Thymus (tissue), 11 donors: ENCODE results near the gene TBX1. TPM values are rescaled to one million over a fixed set of nuclear protein-coding genes. Genes with fewer than 3 reads are reported as not detected.

ENCODE experiments used
- DNase-seq, 9 donors: peaks; one replicate each; pipeline ENCODE4 v3.0.0-alpha.2; 2013; ENCODE audit warnings: low spot score in 9 of 9, low read depth in 6 of 9, missing footprints in 1 of 9
- H3K27ac ChIP-seq, 2 donors: one replicate each; pipeline ENCODE4 v1.5.1; 2013; ENCODE audit warnings: control low read depth in 1 of 2, low read depth in 1 of 2, low read length in 1 of 2, mild to moderate bottlenecking in 1 of 2, moderate library complexity in 1 of 2
- H3K27me3 ChIP-seq, 2 donors: one replicate each; pipeline ENCODE4 v1.5.1; 2013; ENCODE audit warnings: low read length in 1 of 2; ENCODE audit not compliant: control insufficient read depth in 2 of 2, insufficient read depth in 1 of 2
- H3K36me3 ChIP-seq, 2 donors: one replicate each; pipeline ENCODE4 v1.5.1; 2013; ENCODE audit warnings: low read length in 1 of 2, mild to moderate bottlenecking in 1 of 2, moderate library complexity in 1 of 2; ENCODE audit not compliant: control insufficient read depth in 2 of 2, insufficient read depth in 2 of 2
- H3K4me1 ChIP-seq, 2 donors: one replicate each; pipeline ENCODE4 v1.5.1; 2013; ENCODE audit warnings: low read length in 2 of 2; ENCODE audit not compliant: control insufficient read depth in 2 of 2, insufficient read depth in 2 of 2
- H3K4me3 ChIP-seq, 2 donors: one replicate each; pipeline ENCODE4 v1.5.1; 2013; ENCODE audit warnings: low read length in 2 of 2, control low read depth in 1 of 2, mild to moderate bottlenecking in 1 of 2
- H3K9me3 ChIP-seq, 2 donors: one replicate each; pipeline ENCODE4 v1.5.1; 2013; ENCODE audit warnings: low read length in 1 of 2, mild to moderate bottlenecking in 1 of 2; ENCODE audit not compliant: control insufficient read depth in 2 of 2, insufficient read depth in 1 of 2
- WGBS: extraction: QIAGEN DNeasy Blood & Tissue Kit; methylation state at CpG from one replicate; pipeline ENCODE4 v1.1.7; 2013; 5-methylcytosine and 5-hydroxymethylcytosine counted together
- polyA plus RNA-seq: library from polyadenylated mRNA; stranded (reverse); fragments of 200-250 nt; gene quantifications from one replicate; pipeline ENCODE4 v1.2.3, GENCODE V29; 2013
- total RNA-seq: library from RNA; stranded (reverse); fragments of 120-200 nt; gene quantifications from one replicate; pipeline ENCODE4 v1.2.4, GENCODE V29; 2013
- donor health status: healthy.

The TBX1 gene
- total and polyA plus RNA-seq, 2 donors: 0.05 to 0.96 TPM

DNA sequence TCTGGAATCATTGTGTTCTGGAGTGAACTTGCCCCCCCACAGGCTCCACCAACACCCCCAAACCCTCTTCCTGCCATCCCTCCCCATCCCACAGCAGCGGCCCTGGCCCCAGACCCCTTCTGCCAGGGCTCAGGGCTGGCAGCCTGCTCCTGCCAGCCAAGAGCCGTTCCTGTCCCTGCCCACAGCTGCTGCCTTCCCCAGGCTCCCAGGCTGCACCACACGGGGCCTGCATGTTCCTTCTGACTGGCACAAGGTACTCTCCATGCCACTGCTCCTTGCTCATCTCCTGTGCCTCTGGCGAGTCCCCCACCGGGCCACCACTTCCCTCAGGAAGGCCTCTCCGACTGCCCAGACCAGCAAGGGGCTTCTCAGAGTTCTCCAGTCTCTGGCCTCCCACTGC is 32.3 kb upstream of the TBX1 start:
- Histone ChIP-seq H3K27me3 (peaks cover 26 to 74% of the 10 kb centered on the region in 2 donors), H3K4me1 (peaks cover 3 to 17% of the 10 kb centered on the region in 2 donors), H3K4me3 (no peak overlapping the region), H3K27ac (no peak overlapping the region), H3K9me3 (no peaks in the 10 kb centered on the region), H3K36me3 (no peaks in the 10 kb centered on the region)
- DNase-seq: no peak
- WGBS: 88% methylated on average over 6 of the region's 6 CpGs

DNA sequence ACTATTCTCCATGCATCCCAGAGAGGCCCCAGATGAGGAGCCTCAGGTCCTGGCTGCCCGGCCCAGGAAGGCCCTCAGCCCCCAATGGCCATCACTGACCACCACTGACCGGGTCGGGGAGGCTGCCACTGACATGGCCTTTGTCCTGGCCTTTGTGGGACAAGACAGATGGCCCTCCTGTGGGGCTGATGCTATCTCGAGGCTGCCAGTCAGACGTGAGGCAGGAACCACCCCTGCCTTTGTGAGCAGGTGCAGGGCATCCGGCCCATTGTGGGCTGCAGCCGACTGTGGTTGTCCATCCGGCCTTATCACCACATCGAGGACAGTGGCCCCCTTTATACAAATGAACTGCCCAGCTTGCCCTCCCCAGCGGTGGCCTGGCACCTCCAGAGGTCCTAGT is 31.7 kb upstream of the TBX1 start:
- H3K9me3 ChIP-seq: no peaks in the 10 kb centered on the region
- H3K36me3 ChIP-seq: no peaks in the 10 kb centered on the region
- no peak for DNase-seq
- no peak overlapping the region for H3K27ac ChIP-seq
- 82% methylated on average over 10 of the region's 10 CpGs for WGBS
- peaks cover 3 to 13% of the 10 kb centered on the region in 2 donors for H3K4me1 ChIP-seq
- H3K4me3 ChIP-seq: no peak overlapping the region
- H3K27me3 ChIP-seq: peaks cover 20 to 70% of the 10 kb centered on the region in 2 donors

DNA sequence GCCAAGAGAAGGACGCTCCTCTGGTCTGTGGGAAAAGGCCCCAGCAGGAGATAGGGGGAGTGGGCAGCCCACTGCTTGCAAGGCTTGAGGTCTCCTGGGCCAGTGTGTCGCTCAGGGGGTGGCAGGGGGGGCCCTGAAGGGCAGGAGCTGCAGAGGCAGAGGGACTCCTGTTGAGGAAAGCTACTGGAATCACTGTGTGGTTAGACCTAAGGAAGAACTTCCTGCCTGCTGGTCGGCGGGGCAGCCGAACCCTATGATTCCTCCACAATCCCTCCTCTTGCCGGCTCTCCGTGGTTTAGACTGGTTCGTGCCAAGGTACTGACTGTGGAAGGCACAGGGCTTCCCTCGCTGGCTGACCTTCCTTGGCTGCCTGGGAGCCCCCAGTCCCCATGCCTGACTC is 31.1 kb upstream of the TBX1 start:
- no peaks in the 10 kb centered on the region for H3K36me3 ChIP-seq
- H3K4me1 ChIP-seq: peaks cover 3 to 11% of the 10 kb centered on the region in 2 donors
- 86% methylated on average over 9 of the region's 9 CpGs for WGBS
- no peak overlapping the region for H3K4me3 ChIP-seq
- no peaks in the 10 kb centered on the region for H3K9me3 ChIP-seq
- H3K27ac ChIP-seq: no peak overlapping the region
- DNase-seq: no peak
- peaks cover 13 to 68% of the 10 kb centered on the region in 2 donors for H3K27me3 ChIP-seq

DNA sequence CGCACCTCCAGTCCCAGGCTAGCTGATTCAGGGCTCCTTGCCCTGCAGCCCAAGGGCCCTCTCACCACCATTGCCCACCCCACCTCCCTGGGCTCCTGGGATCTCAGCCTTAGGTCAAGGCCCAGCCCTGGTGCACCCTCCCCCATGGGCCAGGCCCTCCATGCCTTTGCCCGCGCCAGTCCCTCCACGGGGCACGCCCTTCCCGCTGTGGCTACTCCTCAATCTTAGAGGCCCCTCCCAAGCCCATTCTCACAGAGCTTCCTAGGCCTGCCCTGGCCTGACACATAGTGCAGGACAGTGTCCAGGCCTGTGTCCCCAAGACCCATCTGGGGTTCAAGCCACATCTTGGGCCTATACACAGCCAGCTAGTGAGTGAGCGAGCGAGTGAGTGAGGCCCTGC is 30.4 kb upstream of the TBX1 start:
- no peaks in the 10 kb centered on the region for H3K36me3 ChIP-seq
- peaks cover 3 to 11% of the 10 kb centered on the region in 2 donors for H3K4me1 ChIP-seq
- no peaks in the 10 kb centered on the region for H3K9me3 ChIP-seq
- WGBS: 89% methylated on average over 8 of the region's 8 CpGs
- peaks cover 6 to 62% of the 10 kb centered on the region in 2 donors for H3K27me3 ChIP-seq
- no peak overlapping the region for H3K4me3 ChIP-seq
- DNase-seq: no peak
- H3K27ac ChIP-seq: no peak overlapping the region

DNA sequence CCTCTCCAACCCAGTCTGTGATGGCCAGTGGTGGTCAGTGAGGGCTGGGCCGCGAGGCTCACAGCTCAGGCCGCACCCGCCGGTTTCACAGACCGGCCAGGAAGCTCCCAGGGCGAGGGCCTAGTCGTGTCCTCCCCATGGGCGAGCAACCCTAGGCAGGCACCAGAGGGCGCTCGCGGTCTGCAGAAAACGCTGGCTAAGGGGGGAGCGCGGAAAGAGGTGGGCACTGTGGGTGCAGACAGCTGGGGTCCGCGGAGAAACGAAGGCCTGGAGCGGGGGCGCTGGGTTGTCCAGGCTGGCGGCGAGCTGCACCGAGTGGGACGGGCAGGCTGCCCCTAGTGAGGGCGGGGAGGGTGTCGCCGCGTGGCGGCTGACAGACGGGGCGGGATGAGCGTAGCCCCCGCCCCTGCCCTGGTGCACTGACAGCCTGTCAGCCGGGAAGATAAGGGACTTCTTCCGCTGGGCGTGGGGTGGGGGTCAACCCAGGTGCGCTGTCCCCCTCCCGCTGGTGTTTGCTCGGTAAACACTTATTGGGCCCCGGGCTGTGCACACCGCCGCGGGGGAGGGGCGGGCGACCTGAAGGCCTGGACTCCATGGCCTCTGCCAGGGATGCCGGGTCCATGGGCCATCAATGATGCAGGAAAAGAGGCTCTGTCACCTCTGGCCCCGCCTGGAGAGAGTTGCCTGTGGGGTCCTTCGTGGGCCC is 29.8 kb upstream of the TBX1 start:
- peak; percentile 69 to 91 (median 81) for DNase-seq
- no peak overlapping the region for H3K27ac ChIP-seq
- WGBS: 5% methylated on average over 48 of the region's 48 CpGs
- peak overlapping the region; percentile 34 to 50 for H3K4me3 ChIP-seq
- peaks cover 3 to 11% of the 10 kb centered on the region in 2 donors for H3K4me1 ChIP-seq
- H3K27me3 ChIP-seq: peaks cover 4 to 62% of the 10 kb centered on the region in 2 donors
- H3K9me3 ChIP-seq: no peaks in the 10 kb centered on the region
- H3K36me3 ChIP-seq: no peaks in the 10 kb centered on the region

DNA sequence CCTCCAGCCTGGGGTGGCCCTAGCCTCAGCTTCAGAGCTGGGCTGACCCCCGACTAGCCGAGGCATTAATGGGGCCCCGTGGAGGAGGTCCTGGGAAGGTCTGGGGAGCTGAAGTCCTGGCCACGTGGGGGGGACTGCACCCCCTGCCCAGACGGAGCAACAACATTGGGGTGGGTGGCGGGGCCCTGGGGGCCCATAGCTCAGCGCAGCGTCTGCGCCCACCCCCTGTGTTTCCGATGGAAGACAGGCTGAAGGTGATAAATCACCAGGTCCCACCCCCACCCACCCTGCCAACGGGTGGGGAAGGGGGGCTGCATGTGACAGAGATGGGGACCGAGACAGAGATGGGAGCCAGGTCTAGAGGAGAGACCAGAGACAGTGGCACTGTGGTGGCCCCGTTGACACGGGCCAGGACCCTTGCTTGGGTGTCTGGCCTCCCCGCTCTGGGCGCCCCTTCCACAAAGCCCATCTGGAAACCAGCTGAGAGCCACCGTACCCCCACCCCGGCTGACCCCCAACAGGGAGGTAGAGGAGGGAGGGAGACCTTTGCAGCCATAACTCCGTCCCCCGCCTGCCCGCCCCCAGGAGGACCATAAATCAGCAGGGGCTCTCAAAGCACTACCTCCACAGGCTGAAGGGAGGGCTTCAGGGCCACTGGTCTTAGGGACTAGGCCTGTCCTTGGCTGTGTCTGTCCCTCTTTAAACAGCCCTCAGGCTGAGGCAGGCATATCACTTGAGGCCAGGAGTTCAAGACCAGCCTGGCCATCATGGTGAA is 29.0 kb upstream of the TBX1 start:
- H3K36me3 ChIP-seq: no peaks in the 10 kb centered on the region
- peaks cover 3 to 11% of the 10 kb centered on the region in 2 donors for H3K4me1 ChIP-seq
- no peak overlapping the region for H3K27ac ChIP-seq
- peaks cover 4 to 62% of the 10 kb centered on the region in 2 donors for H3K27me3 ChIP-seq
- WGBS: 71% methylated on average over 21 of the region's 21 CpGs
- no peak for DNase-seq
- H3K9me3 ChIP-seq: no peaks in the 10 kb centered on the region
- no peak overlapping the region for H3K4me3 ChIP-seq

DNA sequence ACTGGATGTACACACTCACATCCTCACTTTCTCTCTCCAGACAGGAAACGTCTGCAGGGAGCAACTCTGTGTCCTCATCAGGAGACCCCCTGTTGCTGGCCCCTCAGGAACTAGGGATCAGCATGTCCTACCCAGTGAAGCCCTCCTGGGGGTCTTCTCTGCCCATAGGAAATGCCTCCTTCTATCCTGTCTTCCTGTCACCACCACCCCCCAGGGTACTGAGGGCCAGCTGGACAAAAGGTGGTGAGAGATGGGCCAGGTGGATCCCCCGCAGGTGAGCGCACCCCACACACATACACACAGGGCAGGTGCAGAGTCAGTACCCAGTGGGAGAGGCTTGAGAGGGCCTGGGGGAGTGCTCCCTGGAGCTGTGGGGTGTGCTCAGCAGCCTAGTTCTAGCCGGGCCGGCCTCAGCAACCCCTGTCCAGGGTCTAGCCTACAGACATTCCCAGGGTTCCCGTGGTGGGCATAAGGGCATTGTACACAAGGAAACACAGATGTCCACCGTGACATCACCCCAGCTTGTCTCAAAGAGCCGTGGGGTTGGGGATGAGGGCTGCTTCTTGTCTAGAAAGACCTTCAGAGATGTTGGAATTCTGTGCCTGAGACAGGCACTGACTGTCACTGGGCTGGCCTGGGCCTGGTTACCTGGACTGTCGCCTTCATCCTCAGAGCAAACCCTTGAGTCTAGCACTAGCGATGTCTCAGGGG is 28.0 kb upstream of the TBX1 start:
- no peak for DNase-seq
- no peaks in the 10 kb centered on the region for H3K36me3 ChIP-seq
- no peak overlapping the region for H3K27ac ChIP-seq
- H3K9me3 ChIP-seq: no peaks in the 10 kb centered on the region
- no peak overlapping the region for H3K4me3 ChIP-seq
- 95% methylated on average over 10 of the region's 10 CpGs for WGBS
- H3K27me3 ChIP-seq: peaks cover 4 to 63% of the 10 kb centered on the region in 2 donors
- peaks cover 3 to 11% of the 10 kb centered on the region in 2 donors for H3K4me1 ChIP-seq

DNA sequence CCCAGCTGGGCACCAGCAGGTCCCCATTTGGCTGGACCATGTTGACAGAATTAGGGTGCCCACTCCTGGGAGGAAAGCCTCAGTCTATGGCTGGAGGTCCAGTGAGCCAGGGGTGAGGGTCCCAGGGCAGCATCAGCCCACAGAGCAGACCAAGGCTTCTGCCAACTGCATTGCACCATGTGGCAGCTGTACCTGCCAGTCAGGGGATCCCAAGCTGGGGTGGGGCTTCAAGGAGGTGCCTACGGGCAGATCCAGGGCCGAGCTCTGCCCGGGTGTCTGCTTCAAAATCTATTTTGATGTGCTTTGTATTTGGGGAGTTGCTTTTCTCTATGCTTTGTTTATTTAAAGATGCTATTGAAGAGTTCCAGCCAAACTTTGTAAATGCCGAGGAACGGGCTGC is 26.8 kb upstream of the TBX1 start:
- WGBS: 94% methylated on average over 5 of the region's 5 CpGs
- Histone ChIP-seq H3K4me1 (peaks cover 3 to 11% of the 10 kb centered on the region in 2 donors), H3K9me3 (no peaks in the 10 kb centered on the region), H3K4me3 (no peak overlapping the region), H3K27me3 (peaks cover under 1 to 58% of the 10 kb centered on the region in 2 donors), H3K36me3 (no peaks in the 10 kb centered on the region), H3K27ac (no peak overlapping the region)
- no peak for DNase-seq

DNA sequence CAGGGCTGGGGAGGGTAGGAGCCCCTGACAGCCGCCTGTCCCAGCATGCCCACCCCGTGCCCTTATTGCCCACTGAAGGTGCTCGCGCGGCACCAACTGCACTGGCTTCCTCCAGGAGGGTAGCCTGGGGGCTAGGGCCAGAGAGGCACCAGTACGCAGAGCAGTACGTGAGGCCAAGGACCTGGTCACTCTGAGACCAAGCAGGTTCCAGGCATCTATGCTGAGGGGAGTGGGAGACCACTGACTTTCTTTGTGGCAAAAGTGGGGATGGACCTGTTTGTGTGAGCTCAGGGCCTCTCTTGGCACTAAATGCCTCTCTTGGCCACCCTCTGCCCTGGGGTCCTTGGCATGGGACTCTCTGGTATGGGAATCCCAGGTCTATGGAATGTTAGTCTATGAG is 26.4 kb upstream of the TBX1 start:
- no peaks in the 10 kb centered on the region for H3K36me3 ChIP-seq
- no peak overlapping the region for H3K27ac ChIP-seq
- H3K4me3 ChIP-seq: no peak overlapping the region
- 97% methylated on average over 7 of the region's 7 CpGs for WGBS
- DNase-seq: no peak
- peaks cover 3 to 11% of the 10 kb centered on the region in 2 donors for H3K4me1 ChIP-seq
- H3K9me3 ChIP-seq: no peaks in the 10 kb centered on the region
- H3K27me3 ChIP-seq: peaks cover 0 to 57% of the 10 kb centered on the region in 2 donors
